K562 (cell line): ENCODE measurements around the gene BST1. TPM values are rescaled to one million over a fixed set of nuclear protein-coding genes. Genes with fewer than 3 reads are reported as not detected.

Experiments used
- ATAC-seq: fragments of 200-7000 bp; cut with Tn5 transposase; 3 replicates; pipeline ENCODE4 v1.9.1; 2020; ENCODE audit warnings: moderate library complexity
- BruUV-seq: library from RNA; stranded (reverse); fragments of 400-500 nt; replicated peaks from 2 replicates; lab custom pipeline; 2021; lab: Mats Ljungman, UMichigan
- CTCF ChIA-PET: fragments of 300-600 bp; formaldehyde crosslinking; extraction: SDS; loops from one replicate; lab custom pipeline; 2021; ENCODE audit warnings: low intra/inter-chr PET ratio; lab: Yijun Ruan, JAX
- POLR2A ChIA-PET: fragments of 300-600, 350-650 bp; sonication (Branson Sonifier 250); formaldehyde crosslinking; extraction: SDS; loops from one replicate; lab custom pipeline; 2021; ENCODE audit warnings: antibody characterized with exemption, inconsistent platforms; lab: Yijun Ruan, JAX
- DNase-seq, 4 experiments: peaks; one replicate each; pipeline versions ENCODE4 v3.0.0 to v3.0.0-alpha.2; 2011 to 2018; ENCODE audit warnings: low spot score in 3 of 4, mixed read lengths in 3 of 4; ENCODE audit errors: extremely low read depth in 1 of 4
- FAIRE-seq: peaks from 2 replicates; lab custom pipeline; 2011; peaks lifted over from hg19 to GRCh38; lab: Jason Lieb, UNC
- H2AFZ ChIP-seq: 2 replicates; pipeline ENCODE4 v1.6.0; 2011; ENCODE audit warnings: low read depth, low read length, control low read depth, inconsistent platforms
- H3K27ac ChIP-seq: fragments of 200-600 bp; 3 replicates; pipeline ENCODE4 v1.8.0; 2011; ENCODE audit warnings: low read depth, mild to moderate bottlenecking, control low read depth, inconsistent platforms, low read length, moderate library complexity, mixed read lengths; ENCODE audit errors: extremely low read depth
- H3K27me3 ChIP-seq, 2 experiments: fragments of 300-600 bp in 1 of 2; 2 replicates in 1 of 2; 3 replicates in 1 of 2; pipeline versions ENCODE4 v1.6.0 to v1.8.0; 2011; ENCODE audit warnings: inconsistent platforms in 2 of 2, low read length in 2 of 2, mild to moderate bottlenecking in 1 of 2, mixed read lengths in 1 of 2, moderate library complexity in 1 of 2; ENCODE audit not compliant: control insufficient read depth in 2 of 2, insufficient read depth in 2 of 2
- H3K36me3 ChIP-seq: fragments of 300-600 bp; 3 replicates; pipeline ENCODE4 v1.8.0; 2011; ENCODE audit warnings: mild to moderate bottlenecking, low read length, inconsistent platforms; ENCODE audit not compliant: control insufficient read depth, insufficient read depth
- H3K4me1 ChIP-seq, 2 experiments: fragments of 200-600 bp in 1 of 2; replicated peaks in 1 of 2; 2 replicates in 1 of 2; 3 replicates in 1 of 2; pipeline versions ENCODE4 v1.5.1 to v1.8.0; 2011; ENCODE audit warnings: inconsistent platforms in 2 of 2, low read length in 2 of 2, mild to moderate bottlenecking in 1 of 2, mixed read lengths in 1 of 2, moderate library complexity in 1 of 2; ENCODE audit not compliant: control insufficient read depth in 2 of 2, insufficient read depth in 2 of 2
- H3K4me2 ChIP-seq: 2 replicates; pipeline ENCODE4 v1.6.1; 2011; ENCODE audit warnings: low read length, control low read depth, inconsistent platforms, mixed read lengths; ENCODE audit not compliant: insufficient read depth
- H3K4me3 ChIP-seq: fragments of 200-600 bp; sonication (generic), shearing (Covaris generic); 2 replicates; pipeline ENCODE4 v1.5.1; 2016; ENCODE audit warnings: control low read depth, inconsistent platforms
- H3K79me2 ChIP-seq: fragments of 200-600 bp; 3 replicates; pipeline ENCODE4 v1.8.0; 2011; ENCODE audit warnings: low read length, inconsistent platforms; ENCODE audit not compliant: control insufficient read depth, insufficient read depth
- H3K9ac ChIP-seq, 2 experiments: 2 replicates each; pipeline versions ENCODE4 v1.6.0 to v1.6.1; 2011; ENCODE audit warnings: low read depth in 2 of 2, low read length in 2 of 2, control low read depth in 1 of 2, inconsistent platforms in 1 of 2, mild to moderate bottlenecking in 1 of 2, mixed read lengths in 1 of 2; ENCODE audit not compliant: insufficient read depth in 1 of 2
- H3K9me1 ChIP-seq: one replicate; pipeline ENCODE4 v1.6.0; 2011; ENCODE audit warnings: inconsistent platforms, mild to moderate bottlenecking, low read length, moderate library complexity; ENCODE audit not compliant: control insufficient read depth, insufficient read depth
- H3K9me3 ChIP-seq: replicated peaks from 2 replicates; pipeline ENCODE4 v1.5.1; 2011; ENCODE audit warnings: low read depth, low read length, inconsistent platforms; ENCODE audit not compliant: control insufficient read depth, insufficient read depth
- H4K20me1 ChIP-seq: replicated peaks from 2 replicates; pipeline ENCODE4 v1.6.1; 2011; ENCODE audit warnings: low read length, inconsistent platforms, mixed read lengths; ENCODE audit not compliant: control insufficient read depth, insufficient read depth
- BACH1 ChIP-seq: fragments of 200-800 bp; sonication (Bioruptor generic); IDR thresholded peaks from 2 replicates; pipeline ENCODE4 v1.6.1; 2016; ENCODE audit warnings: missing genetic modification characterization, missing compliant biosample characterization
- CBX2 ChIP-seq: fragments of 200-600 bp; sonication (generic); IDR thresholded peaks from one replicate; pipeline ENCODE4 v1.6.1; 2012; ENCODE audit warnings: mild to moderate bottlenecking, low read length, inconsistent platforms; ENCODE audit not compliant: insufficient read depth, poor library complexity, severe bottlenecking
- KHSRP ChIP-seq: fragments of 450-650 bp; IDR thresholded peaks from 2 replicates; pipeline ENCODE4 v1.6.1; 2017
- MBD2 ChIP-seq: sonication (generic); IDR thresholded peaks from 2 replicates; pipeline ENCODE4 v1.6.1; 2016; ENCODE audit warnings: low read depth, borderline replicate concordance
- MTA1 ChIP-seq: fragments of 450-650 bp; IDR thresholded peaks from 2 replicates; pipeline ENCODE4 v1.6.1; 2017; ENCODE audit warnings: borderline replicate concordance
- NCOR1 ChIP-seq: fragments of 450-650 bp; IDR thresholded peaks from 2 replicates; pipeline ENCODE4 v1.6.1; 2016; ENCODE audit warnings: mild to moderate bottlenecking, moderate library complexity
- PHF20 ChIP-seq: fragments of 450-650 bp; IDR thresholded peaks from 2 replicates; pipeline ENCODE4 v1.6.1; 2018; ENCODE audit not compliant: partially characterized antibody
- RFX7 ChIP-seq: fragments of 250-450 bp; sonication (Bioruptor Pico); IDR thresholded peaks from 2 replicates; pipeline ENCODE4 v1.5.1; 2021; ENCODE audit warnings: mild to moderate bottlenecking
- TRIM28 ChIP-seq: fragments of 450-650 bp; IDR thresholded peaks from 2 replicates; pipeline ENCODE4 v1.6.1; 2017
- TSC22D4 ChIP-seq: fragments of 450-650 bp; IDR thresholded peaks from 2 replicates; pipeline ENCODE4 v1.6.1; 2016; ENCODE audit warnings: missing genetic modification characterization, missing biosample characterization, control low read depth
- ZEB2 ChIP-seq: fragments of 450-650 bp; IDR thresholded peaks from 2 replicates; pipeline ENCODE4 v1.6.1; 2016
- ZNF3 ChIP-seq: fragments of 250-450 bp; sonication (Bioruptor Pico); IDR thresholded peaks from 2 replicates; pipeline ENCODE4 v1.5.0; 2021; ENCODE audit warnings: mild to moderate bottlenecking, moderate library complexity
- ZNF609 ChIP-seq: sonication (generic); formaldehyde crosslinking; IDR thresholded peaks from 2 replicates; pipeline ENCODE4 v1.8.1; 2023; ENCODE audit warnings: missing genetic modification reagents, mild to moderate bottlenecking, borderline replicate concordance
- WGBS: fragments of 100-300 bp; shearing (Covaris generic); methylation state at CpG from one replicate; pipeline ENCODE4 v1.1.6; 2016; ENCODE audit warnings: low coverage, mixed read lengths; ENCODE audit not compliant: insufficient coverage; ENCODE audit errors: missing lambda C conversion rate; 5-methylcytosine and 5-hydroxymethylcytosine counted together
- in situ Hi-C: fragments of 300-500 bp; cut with MboI; formaldehyde crosslinking; loops from 4 replicates; pipeline ENCODE4 v1.15.0; 2018; ENCODE audit warnings: inconsistent platforms, mixed read lengths
- intact Hi-C: fragments of 100-400 bp; cut with micrococcal nuclease; formaldehyde crosslinking; loops from 2 replicates; pipeline ENCODE4 v1.14.2; 2022
- polyA plus RNA-seq, 8 experiments: library from polyadenylated mRNA; depleted of rRNA in 4 of 8; stranded (reverse) in 5 of 8; unstranded in 3 of 8; fragments of >200 nt; fragmentation: Nextera tagmentation in 2 of 8; fragmentation: Illumina TruSeq in 1 of 8; extraction: Ambion mirVana in 2 of 8; extraction: Trizol in 1 of 8; gene quantifications; 2 replicates each; pipeline versions ENCODE4 v1.2.1 to v1.2.3, GENCODE V29; 2011 to 2014; ENCODE audit warnings: inconsistent platforms in 1 of 8, missing spikeins in 1 of 8
- total RNA-seq, 7 experiments: library from RNA; depleted of rRNA in 6 of 7; stranded (reverse); fragments of >200 nt in 6 of 7; fragmentation: Illumina TruSeq in 2 of 7; extraction: Trizol in 2 of 7; gene quantifications; 2 replicates each; pipeline versions ENCODE4 v1.2.1 to v1.2.3, GENCODE V29; 2011 to 2021; ENCODE audit warnings: low replicate concordance in 1 of 7
- TF ChIP-seq, protein P1 (sequence below): sonication (generic); formaldehyde crosslinking; IDR thresholded peaks from 2 replicates; pipeline ENCODE4 v1.5.0; 2020; ENCODE audit warnings: missing genetic modification reagents
- TF ChIP-seq, protein P2 (sequence below), 2 experiments: IDR thresholded peaks; 2 replicates each; pipeline ENCODE4 v1.6.1; 2012; ENCODE audit warnings: improper control_type of control experiment in 2 of 2, low read depth in 2 of 2, low read length in 2 of 2, borderline replicate concordance in 1 of 2

BST1 gene
- total and polyA plus RNA-seq, 9 of the 15 experiments (the other 6 are each of a cell fraction or from before 2014, with no cell fraction given), result 0.04 to 0.38 (median 0.07) TPM; not detected in 6

DNA sequence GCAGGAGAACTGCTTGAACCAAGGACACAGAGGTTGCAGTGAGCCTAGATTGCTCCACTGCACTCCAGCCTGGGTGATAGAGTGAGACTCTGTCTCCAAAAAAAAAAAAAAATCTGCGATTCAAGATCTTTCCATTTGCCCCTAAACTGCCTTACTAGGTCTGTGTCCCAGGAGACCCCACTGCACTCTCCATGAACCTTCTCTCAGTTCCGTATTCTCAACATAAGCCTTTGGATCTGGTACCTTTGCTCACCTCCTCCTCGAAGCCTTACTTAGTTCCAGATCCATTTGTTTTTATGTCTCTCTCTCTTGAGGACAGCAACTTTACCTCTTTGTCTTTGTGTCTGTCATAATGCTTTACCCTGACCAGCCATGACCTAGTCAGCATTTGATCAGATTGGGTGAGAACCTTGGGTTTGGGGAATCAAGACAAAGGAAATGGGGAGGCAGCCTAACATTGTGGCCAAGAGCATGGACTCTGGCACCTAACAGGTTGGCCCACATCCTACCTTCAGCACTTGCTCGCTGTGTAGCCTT lies 33.7 kb downstream of the BST1 start:
- Histone ChIP-seq H3K4me2 (no peak overlapping the region), H2AFZ (no peak overlapping the region), H4K20me1 (no peaks in the 10 kb centered on the region), H3K79me2 (no peaks in the 10 kb centered on the region), H3K9me1 (no peaks in the 10 kb centered on the region), H3K4me3 (no peak overlapping the region), H3K9me3 (no peaks in the 10 kb centered on the region), H3K4me1 (no peaks in the 10 kb centered on the region), H3K36me3 (no peaks in the 10 kb centered on the region), H3K27me3 (peaks cover 16 to 24% of the 10 kb centered on the region in 2 experiments), H3K9ac (no peak overlapping the region), H3K27ac (no peak overlapping the region)
- 0% methylated on average over 4 of the region's 4 CpGs for WGBS
- POLR2A ChIA-PET, result no interaction called here
- FAIRE-seq (no peak), DNase-seq (no peak), ATAC-seq (no peak)
- in situ Hi-C loops (no loop called here), intact Hi-C loops (no loop called here)
- CTCF ChIA-PET, result no interaction called here
- BruUV-seq, result no TSS peak
- TF ChIP-seq NCOR1 (no peak), ZNF3 (CRISPR knock-in tag) (no peak), BACH1 (tag) (no peak), MBD2 (no peak), RFX7 (CRISPR knock-in tag) (no peak), CBX2 (no peak), KHSRP (no peak), TSC22D4 (tag) (no peak), ZEB2 (no peak), ZNF609 (CRISPR knock-in tag) (no peak), TRIM28 (no peak), PHF20 (no peak), MTA1 (no peak)
- TF ChIP-seq, protein P1, sequence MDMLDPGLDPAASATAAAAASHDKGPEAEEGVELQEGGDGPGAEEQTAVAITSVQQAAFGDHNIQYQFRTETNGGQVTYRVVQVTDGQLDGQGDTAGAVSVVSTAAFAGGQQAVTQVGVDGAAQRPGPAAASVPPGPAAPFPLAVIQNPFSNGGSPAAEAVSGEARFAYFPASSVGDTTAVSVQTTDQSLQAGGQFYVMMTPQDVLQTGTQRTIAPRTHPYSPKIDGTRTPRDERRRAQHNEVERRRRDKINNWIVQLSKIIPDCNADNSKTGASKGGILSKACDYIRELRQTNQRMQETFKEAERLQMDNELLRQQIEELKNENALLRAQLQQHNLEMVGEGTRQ (CRISPR knock-in tag), result no peak
- TF ChIP-seq, protein P2, sequence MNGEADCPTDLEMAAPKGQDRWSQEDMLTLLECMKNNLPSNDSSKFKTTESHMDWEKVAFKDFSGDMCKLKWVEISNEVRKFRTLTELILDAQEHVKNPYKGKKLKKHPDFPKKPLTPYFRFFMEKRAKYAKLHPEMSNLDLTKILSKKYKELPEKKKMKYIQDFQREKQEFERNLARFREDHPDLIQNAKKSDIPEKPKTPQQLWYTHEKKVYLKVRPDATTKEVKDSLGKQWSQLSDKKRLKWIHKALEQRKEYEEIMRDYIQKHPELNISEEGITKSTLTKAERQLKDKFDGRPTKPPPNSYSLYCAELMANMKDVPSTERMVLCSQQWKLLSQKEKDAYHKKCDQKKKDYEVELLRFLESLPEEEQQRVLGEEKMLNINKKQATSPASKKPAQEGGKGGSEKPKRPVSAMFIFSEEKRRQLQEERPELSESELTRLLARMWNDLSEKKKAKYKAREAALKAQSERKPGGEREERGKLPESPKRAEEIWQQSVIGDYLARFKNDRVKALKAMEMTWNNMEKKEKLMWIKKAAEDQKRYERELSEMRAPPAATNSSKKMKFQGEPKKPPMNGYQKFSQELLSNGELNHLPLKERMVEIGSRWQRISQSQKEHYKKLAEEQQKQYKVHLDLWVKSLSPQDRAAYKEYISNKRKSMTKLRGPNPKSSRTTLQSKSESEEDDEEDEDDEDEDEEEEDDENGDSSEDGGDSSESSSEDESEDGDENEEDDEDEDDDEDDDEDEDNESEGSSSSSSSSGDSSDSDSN (IDR thresholded peaks at IDR 0.05; ENCODE audit: borderline replicate concordance in 1 of 2, low read depth in 2 of 2, low read length in 2 of 2), result no peak
